HCT116 (cell line): Measurements from ENCODE around the gene DRD2. TPM values are rescaled to one million over a fixed set of nuclear protein-coding genes. Genes with fewer than 3 reads are reported as not detected.
A peak's percentile ranks its signal among the peaks of the same experiment; 100 is the strongest.

ENCODE experiments used
- ATAC-seq: fragments of 200-7000 bp; cut with Tn5 transposase; 2 replicates; pipeline ENCODE4 v1.9.1; 2020; ENCODE audit warnings: mild to moderate bottlenecking, moderate library complexity
- BruUV-seq: library from RNA; stranded (reverse); fragments of 400-500 nt; replicated peaks from 2 replicates; lab custom pipeline; 2021; lab: Mats Ljungman, UMichigan
- CTCF ChIA-PET: fragments of 300-600 bp; sonication (Branson Sonifier 250); formaldehyde crosslinking; loops from one replicate; lab custom pipeline; 2021; ENCODE audit warnings: antibody characterized with exemption; lab: Charles Lee
- POLR2A ChIA-PET: fragments of 300-600, 350-600 bp; sonication (Branson Sonifier 250); formaldehyde crosslinking; loops from one replicate; lab custom pipeline; 2021; ENCODE audit warnings: antibody characterized with exemption; lab: Charles Lee
- RAD21 ChIA-PET, 2 experiments: fragments of 300-600 bp; sonication (Branson Sonifier 250); formaldehyde crosslinking; loops; one replicate each; lab custom pipeline; 2023; ENCODE audit warnings: low total read pairs in 2 of 2; ENCODE audit not compliant: uncharacterized antibody in 2 of 2, unreplicated experiment in 2 of 2, low non-redundant PET in 1 of 2; lab: Charles Lee
- DNase-seq: peaks from one replicate; pipeline ENCODE4 v3.0.0-alpha.2; 2010; ENCODE audit warnings: low read depth, low spot score
- H2AFZ ChIP-seq: fragments of 200-600 bp; shearing (Covaris generic), sonication (generic); 2 replicates; pipeline ENCODE4 v1.6.1; 2017; ENCODE audit warnings: low read depth, mixed run types, mixed read lengths, antibody characterized with exemption, low read length; ENCODE audit not compliant: poor library complexity, severe bottlenecking
- H3K27ac ChIP-seq: 2 replicates; pipeline ENCODE4 v1.5.1; 2012; ENCODE audit warnings: low read depth, low read length
- H3K27me3 ChIP-seq: fragments of 200-600 bp; sonication (generic); 2 replicates; pipeline ENCODE4 v1.6.1; 2016; ENCODE audit warnings: mixed run types, low read length, mixed read lengths; ENCODE audit not compliant: insufficient read depth
- H3K36me3 ChIP-seq, 2 experiments: fragments of 200-500 bp in 1 of 2; fragments of 200-600 bp in 1 of 2; sonication (Bioruptor generic) in 1 of 2; sonication (generic) in 1 of 2; 2 replicates each; pipeline versions ENCODE4 v1.5.1 to v1.6.1; 2014 to 2016; ENCODE audit warnings: low read length in 2 of 2, inconsistent platforms in 1 of 2, mixed read lengths in 1 of 2, mixed run types in 1 of 2; ENCODE audit not compliant: insufficient read depth in 2 of 2, control insufficient read depth in 1 of 2
- H3K4me1 ChIP-seq, 2 experiments: fragments of 200-600 bp in 1 of 2; sonication (generic) in 1 of 2; 2 replicates each; pipeline versions ENCODE4 v1.5.1 to v1.6.1; 2012 to 2017; ENCODE audit warnings: low read length in 2 of 2, inconsistent platforms in 1 of 2, mild to moderate bottlenecking in 1 of 2, mixed read lengths in 1 of 2, mixed run types in 1 of 2, moderate library complexity in 1 of 2; ENCODE audit not compliant: insufficient read depth in 2 of 2, control insufficient read depth in 1 of 2
- H3K4me2 ChIP-seq: fragments of 200-600 bp; sonication (generic); 2 replicates; pipeline ENCODE4 v1.6.1; 2017; ENCODE audit warnings: mixed run types, low read length, mixed read lengths
- H3K4me3 ChIP-seq, 2 experiments: fragments of 200-600 bp in 1 of 2; sonication (generic) in 1 of 2; replicated peaks in 1 of 2; 2 replicates each; pipeline ENCODE4 v1.5.1; 2011 to 2016; ENCODE audit warnings: low read length in 2 of 2, control low read depth in 1 of 2, low read depth in 1 of 2, mild to moderate bottlenecking in 1 of 2, mixed read lengths in 1 of 2, mixed run types in 1 of 2
- H3K79me2 ChIP-seq: fragments of 200-600 bp; sonication (generic); 2 replicates; pipeline ENCODE4 v1.6.1; 2017; ENCODE audit warnings: mild to moderate bottlenecking, mixed run types, low read length, moderate library complexity, mixed read lengths; ENCODE audit not compliant: insufficient read depth
- H3K9ac ChIP-seq: fragments of 200-600 bp; sonication (generic); 2 replicates; pipeline ENCODE4 v1.6.1; 2016; ENCODE audit warnings: low read length, mixed read lengths
- H3K9me2 ChIP-seq: fragments of 200-600 bp; sonication (generic), shearing (Covaris generic); 2 replicates; pipeline ENCODE4 v1.6.1; 2017; ENCODE audit warnings: mixed run types, mild to moderate bottlenecking, moderate library complexity; ENCODE audit not compliant: insufficient read depth
- H3K9me3 ChIP-seq, 2 experiments: fragments of 200-500 bp in 1 of 2; fragments of 200-600 bp in 1 of 2; sonication (Bioruptor generic) in 1 of 2; sonication (generic) in 1 of 2; 2 replicates each; pipeline ENCODE4 v1.6.1; 2014 to 2017; ENCODE audit warnings: low read length in 2 of 2, mixed read lengths in 2 of 2, inconsistent platforms in 1 of 2, low read depth in 1 of 2, mild to moderate bottlenecking in 1 of 2, mixed run types in 1 of 2, moderate library complexity in 1 of 2; ENCODE audit not compliant: control insufficient read depth in 1 of 2, insufficient read depth in 1 of 2
- H4K20me1 ChIP-seq: fragments of 200-600 bp; sonication (generic), shearing (Covaris generic); 2 replicates; pipeline ENCODE4 v1.6.1; 2017; ENCODE audit warnings: mixed run types, mild to moderate bottlenecking, moderate library complexity; ENCODE audit not compliant: insufficient read depth
- FOSL1 ChIP-seq: IDR thresholded peaks from 2 replicates; pipeline ENCODE4 v1.6.1; 2012; ENCODE audit warnings: low read depth
- REST ChIP-seq: IDR thresholded peaks from 2 replicates; pipeline ENCODE4 v1.6.1; 2012; ENCODE audit warnings: low read depth
- intact Hi-C: fragments of 100-400 bp; cut with micrococcal nuclease; formaldehyde crosslinking; loops from 2 replicates; pipeline ENCODE4 v1.10.0; 2022
- total RNA-seq: library from RNA; stranded (reverse); gene quantifications from one replicate; pipeline ENCODE4 v1.2.1, GENCODE V29; 2021; ENCODE audit not compliant: unreplicated experiment

The DRD2 gene
- total RNA-seq, 1 experiment from 2014 or later: not detected

- Histone ChIP-seq H3K9ac (no peak overlapping the region), H3K4me3 (no peak overlapping the region), H4K20me1 (no peaks in the 10 kb centered on the region), H3K79me2 (no peaks in the 10 kb centered on the region), H3K4me2 (no peak overlapping the region), H2AFZ (no peak overlapping the region), H3K27ac (no peak overlapping the region), H3K36me3 (no peaks in the 10 kb centered on the region), H3K9me2 (no peaks in the 10 kb centered on the region), H3K4me1 (no peaks in the 10 kb centered on the region), H3K27me3 (peaks cover 28% of the 10 kb centered on the region), H3K9me3 (no peaks in the 10 kb centered on the region)
- ATAC-seq: no peak
- ChIA-PET POLR2A (no interaction called here), RAD21 (no interaction called here), CTCF (no interaction called here)
- intact Hi-C loops: no loop called here
- no peak for DNase-seq
- TF ChIP-seq FOSL1: peak; percentile 28; the same call in 1 of the 2 replicates
- no peak for TF ChIP-seq REST
- BruUV-seq: no TSS peak
These were observed 39.7 kb upstream of the DRD2 start for GRCh38 chr11:113514856-113515255.

GRCh38 chr11:113507341-113507740, 32.1 kb upstream of the DRD2 start:
- Histone ChIP-seq H3K27ac (no peak overlapping the region), H3K4me3 (no peak overlapping the region), H3K9me3 (no peaks in the 10 kb centered on the region)
- no peak for TF ChIP-seq FOSL1
- TF ChIP-seq, all 23 proteins: peak for 0
- ATAC-seq (no peak), DNase-seq (no peak)
- Histone ChIP-seq H4K20me1 (no peaks in the 10 kb centered on the region), H2AFZ (no peak overlapping the region), H3K9me2 (no peaks in the 10 kb centered on the region), H3K27me3 (peaks cover 51% of the 10 kb centered on the region), H3K4me2 (no peak overlapping the region), H3K79me2 (no peaks in the 10 kb centered on the region), H3K36me3 (no peaks in the 10 kb centered on the region), H3K4me1 (peaks cover 0 to 4% of the 10 kb centered on the region in 2 experiments; a peak in 1 of 4 replicates), H3K9ac (no peak overlapping the region)
- POLR2A ChIA-PET: no interaction called here
- no TSS peak for BruUV-seq
- intact Hi-C loops: no loop called here
- RAD21 ChIA-PET: no interaction called here
- CTCF ChIA-PET: no interaction called here
